ENCODE data around the gene GLMN. TPM values are rescaled to one million over a fixed set of nuclear protein-coding genes. Genes with fewer than 3 reads are reported as not detected.

Gene GLMN
- total RNA-seq, 1 experiment from 2014 or later, result 23.6 TPM

DNA sequence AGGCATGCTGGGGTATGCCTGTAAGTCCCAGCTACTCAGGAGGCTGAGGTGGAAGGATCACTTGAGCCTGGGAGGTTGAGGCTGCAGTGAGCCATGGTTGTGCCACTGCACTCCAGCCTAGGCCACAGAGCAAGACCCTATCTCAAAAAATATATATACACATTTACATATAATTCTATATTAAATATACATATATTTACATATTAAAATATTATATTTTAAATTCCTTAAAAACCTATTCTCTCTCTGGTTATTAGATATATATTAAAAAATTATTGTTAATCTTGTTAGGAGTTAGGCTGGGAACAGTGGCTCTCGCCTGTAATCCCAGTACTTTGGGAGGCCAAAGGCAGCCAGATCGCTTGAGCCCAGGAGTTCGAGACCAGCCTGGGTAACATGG lies 22.7 kb downstream of the GLMN start:
- Histone ChIP-seq H4K8ac (replicated peaks; ENCODE audit: insufficient read length, low read depth, low read length) (no peak overlapping the region), H3K14ac (ENCODE audit: insufficient read depth, low read length) (no peak overlapping the region), H2BK20ac (ENCODE audit: low read depth, low read length, poor library complexity, severe bottlenecking) (no peak overlapping the region), H2BK15ac (ENCODE audit: low read depth, low read length) (no peak overlapping the region), H2BK120ac (ENCODE audit: low read depth, low read length, poor library complexity, severe bottlenecking) (no peak overlapping the region), H4K5ac (ENCODE audit: insufficient read length, low read depth, low read length) (no peak overlapping the region), H3K27me3 (ENCODE audit: insufficient read depth, low read length) (no peaks in the 10 kb centered on the region), H3K23ac (ENCODE audit: insufficient read length, low read depth, low read length) (no peak overlapping the region), H3K4me1 (ENCODE audit: insufficient read depth, low read length) (no peaks in the 10 kb centered on the region), H3K4ac (ENCODE audit: low read depth, low read length) (no peak overlapping the region), H3T11ph (ENCODE audit: low read length) (no peak overlapping the region), H3K18ac (ENCODE audit: insufficient read length, low read depth, low read length) (no peak overlapping the region), H4K91ac (ENCODE audit: insufficient read length, low read depth, low read length) (no peak overlapping the region), H3K79me2 (ENCODE audit: insufficient read depth, low read length) (no peaks in the 10 kb centered on the region), H3K23me2 (ENCODE audit: insufficient read length, low read depth, low read length, poor library complexity, severe bottlenecking) (no peaks in the 10 kb centered on the region), H2AK5ac (ENCODE audit: insufficient read length, low read length) (no peak overlapping the region), H2BK12ac (ENCODE audit: insufficient read length, low read depth, low read length) (no peak overlapping the region), H2BK5ac (ENCODE audit: insufficient read length, low read length) (no peak overlapping the region), H3K79me1 (ENCODE audit: insufficient read depth, low read depth, low read length, poor library complexity, severe bottlenecking) (no peaks in the 10 kb centered on the region), H2AFZ (ENCODE audit: low read length) (no peak overlapping the region), H3K9me3 (ENCODE audit: control insufficient read depth, low read depth, low read length) (no peaks in the 10 kb centered on the region), H3K9ac (ENCODE audit: extremely low read depth, insufficient read length, low read length) (no peak overlapping the region), H3K4me2 (ENCODE audit: insufficient read depth, insufficient read length, low read length) (no peak overlapping the region), H3K56ac (ENCODE audit: insufficient read length, low read depth, low read length) (no peak overlapping the region), H4K20me1 (ENCODE audit: control insufficient read depth, insufficient read depth, insufficient read length) (no peaks in the 10 kb centered on the region), H3K27ac (ENCODE audit: insufficient read length, low read depth, low read length) (no peak overlapping the region)
- H3K4me3 Mint-ChIP-seq, result no peak overlapping the region
- no peaks in the 10 kb centered on the region for H3K9me3 Mint-ChIP-seq
- no CpG with 5 or more reads among the region's 3 CpGs for WGBS (ENCODE audit: extremely low coverage, insufficient read length, low lambda C conversion rate)
- TF ChIP-seq CTCF (conservative IDR thresholded peaks at IDR 0.05), result no peak
- peaks cover 14 to 48% (median 44%) of the 10 kb centered on the region in 3 experiments; a peak in 6 of 7 replicates for H3K36me3 Mint-ChIP-seq (ENCODE audit: insufficient read depth in 1 of 3, low read depth in 3 of 3)
- H3K27me3 Mint-ChIP-seq (ENCODE audit: low read depth), result no peaks in the 10 kb centered on the region
- DNase-seq, result no peak
- no peaks in the 10 kb centered on the region for H3K4me1 Mint-ChIP-seq
- no peak overlapping the region for H3K27ac Mint-ChIP-seq
